Measurements from ENCODE around the gene CDCA3.

- no peak for TF ChIP-seq EZH2 (IDR thresholded peaks at IDR 0.05; ENCODE audit: borderline replicate concordance, insufficient read depth, low read depth, low read length, poor library complexity, severe bottlenecking)
- TF ChIP-seq, protein P1, sequence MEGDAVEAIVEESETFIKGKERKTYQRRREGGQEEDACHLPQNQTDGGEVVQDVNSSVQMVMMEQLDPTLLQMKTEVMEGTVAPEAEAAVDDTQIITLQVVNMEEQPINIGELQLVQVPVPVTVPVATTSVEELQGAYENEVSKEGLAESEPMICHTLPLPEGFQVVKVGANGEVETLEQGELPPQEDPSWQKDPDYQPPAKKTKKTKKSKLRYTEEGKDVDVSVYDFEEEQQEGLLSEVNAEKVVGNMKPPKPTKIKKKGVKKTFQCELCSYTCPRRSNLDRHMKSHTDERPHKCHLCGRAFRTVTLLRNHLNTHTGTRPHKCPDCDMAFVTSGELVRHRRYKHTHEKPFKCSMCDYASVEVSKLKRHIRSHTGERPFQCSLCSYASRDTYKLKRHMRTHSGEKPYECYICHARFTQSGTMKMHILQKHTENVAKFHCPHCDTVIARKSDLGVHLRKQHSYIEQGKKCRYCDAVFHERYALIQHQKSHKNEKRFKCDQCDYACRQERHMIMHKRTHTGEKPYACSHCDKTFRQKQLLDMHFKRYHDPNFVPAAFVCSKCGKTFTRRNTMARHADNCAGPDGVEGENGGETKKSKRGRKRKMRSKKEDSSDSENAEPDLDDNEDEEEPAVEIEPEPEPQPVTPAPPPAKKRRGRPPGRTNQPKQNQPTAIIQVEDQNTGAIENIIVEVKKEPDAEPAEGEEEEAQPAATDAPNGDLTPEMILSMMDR (IDR thresholded peaks at IDR 0.05) = no peak
Observed at GRCh38 chr12:6884539-6884938, 33.5 kb upstream of the CDCA3 start.

All from B cell (primary cell).